Measurements from ENCODE around the gene PARD3B. TPM values are rescaled to one million over a fixed set of nuclear protein-coding genes. Genes with fewer than 3 reads are reported as not detected.

Gene PARD3B
- total RNA-seq, 1 experiment from 2014 or later: 3.9 TPM

Small RNA genes within 50 kb of the gene (small RNA-seq; reads per million reads assigned to genes)
- not detected for gene AC008171.1
